BJ (cell line): ENCODE measurements around the gene MCM5. TPM values are rescaled to one million over a fixed set of nuclear protein-coding genes. Genes with fewer than 3 reads are reported as not detected.

Experiments used
- CTCF ChIA-PET: fragments of 350-600 bp; formaldehyde crosslinking; extraction: SDS; loops from one replicate; lab custom pipeline; 2021; ENCODE audit warnings: antibody characterized with exemption, inconsistent platforms; lab: Yijun Ruan, JAX
- POLR2A ChIA-PET: fragments of 300-600 bp; sonication (Branson Sonifier 250); formaldehyde crosslinking; extraction: SDS; loops from one replicate; lab custom pipeline; 2021; ENCODE audit warnings: antibody characterized with exemption; lab: Charles Lee
- DNase-seq: peaks from one replicate; pipeline ENCODE4 v3.0.0-alpha.2; 2011; ENCODE audit warnings: low read depth
- H3K27me3 ChIP-seq: 2 replicates; pipeline ENCODE4 v1.6.0; 2011; ENCODE audit warnings: low read length; ENCODE audit not compliant: control insufficient read depth, insufficient read depth
- H3K36me3 ChIP-seq: 2 replicates; pipeline ENCODE4 v1.5.1; 2011; ENCODE audit warnings: low read length; ENCODE audit not compliant: control insufficient read depth, insufficient read depth
- H3K4me3 ChIP-seq: 2 replicates; pipeline ENCODE4 v1.5.1; 2011; ENCODE audit warnings: low read depth, mild to moderate bottlenecking, control low read depth, low read length
- polyA plus RNA-seq: library from polyadenylated mRNA; depleted of rRNA; stranded (reverse); fragments of >200 nt; gene quantifications from 2 replicates; pipeline ENCODE4 v1.2.3, GENCODE V29; 2011
- TF ChIP-seq, protein P1 (sequence below): IDR thresholded peaks from 2 replicates; pipeline ENCODE4 v1.5.1; 2011; ENCODE audit warnings: low read depth, mild to moderate bottlenecking, control low read depth, inconsistent platforms, low read length, moderate library complexity; ENCODE audit not compliant: insufficient read depth

The MCM5 gene
- polyA plus RNA-seq, 1 experiment: 34.6 TPM

DNA sequence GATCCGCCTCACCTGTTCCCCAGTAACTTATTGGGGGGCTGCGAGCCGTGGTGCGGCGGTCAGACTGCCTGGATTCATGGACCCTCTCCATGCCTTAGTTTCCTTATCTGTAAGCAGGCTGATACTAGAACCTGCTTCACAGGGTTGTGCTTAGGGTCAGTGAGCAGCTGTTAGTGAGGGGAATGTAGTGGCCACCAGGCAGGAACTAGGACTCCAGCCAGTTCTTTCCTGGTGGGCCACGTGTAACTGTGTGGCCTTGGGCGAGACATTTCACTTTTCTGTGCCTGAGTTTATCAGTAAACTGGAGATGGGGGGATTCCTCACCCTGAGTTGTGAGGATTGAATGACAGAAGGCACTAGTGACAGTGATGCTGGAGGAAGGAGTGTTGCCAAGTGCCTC lies 24.8 kb downstream of the MCM5 start:
- TF ChIP-seq, protein P1, sequence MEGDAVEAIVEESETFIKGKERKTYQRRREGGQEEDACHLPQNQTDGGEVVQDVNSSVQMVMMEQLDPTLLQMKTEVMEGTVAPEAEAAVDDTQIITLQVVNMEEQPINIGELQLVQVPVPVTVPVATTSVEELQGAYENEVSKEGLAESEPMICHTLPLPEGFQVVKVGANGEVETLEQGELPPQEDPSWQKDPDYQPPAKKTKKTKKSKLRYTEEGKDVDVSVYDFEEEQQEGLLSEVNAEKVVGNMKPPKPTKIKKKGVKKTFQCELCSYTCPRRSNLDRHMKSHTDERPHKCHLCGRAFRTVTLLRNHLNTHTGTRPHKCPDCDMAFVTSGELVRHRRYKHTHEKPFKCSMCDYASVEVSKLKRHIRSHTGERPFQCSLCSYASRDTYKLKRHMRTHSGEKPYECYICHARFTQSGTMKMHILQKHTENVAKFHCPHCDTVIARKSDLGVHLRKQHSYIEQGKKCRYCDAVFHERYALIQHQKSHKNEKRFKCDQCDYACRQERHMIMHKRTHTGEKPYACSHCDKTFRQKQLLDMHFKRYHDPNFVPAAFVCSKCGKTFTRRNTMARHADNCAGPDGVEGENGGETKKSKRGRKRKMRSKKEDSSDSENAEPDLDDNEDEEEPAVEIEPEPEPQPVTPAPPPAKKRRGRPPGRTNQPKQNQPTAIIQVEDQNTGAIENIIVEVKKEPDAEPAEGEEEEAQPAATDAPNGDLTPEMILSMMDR: no peak
- Histone ChIP-seq H3K4me3 (no peak overlapping the region), H3K36me3 (peaks cover 5% of the 10 kb centered on the region), H3K27me3 (no peaks in the 10 kb centered on the region)
- no peak for DNase-seq
- CTCF ChIA-PET: interaction anchor here (1.2 kb wide), 1 partner anchor 74 kb away, joined by 3 read pairs; no protein-coding TSS in a partner anchor
- POLR2A ChIA-PET: no interaction called here

DNA sequence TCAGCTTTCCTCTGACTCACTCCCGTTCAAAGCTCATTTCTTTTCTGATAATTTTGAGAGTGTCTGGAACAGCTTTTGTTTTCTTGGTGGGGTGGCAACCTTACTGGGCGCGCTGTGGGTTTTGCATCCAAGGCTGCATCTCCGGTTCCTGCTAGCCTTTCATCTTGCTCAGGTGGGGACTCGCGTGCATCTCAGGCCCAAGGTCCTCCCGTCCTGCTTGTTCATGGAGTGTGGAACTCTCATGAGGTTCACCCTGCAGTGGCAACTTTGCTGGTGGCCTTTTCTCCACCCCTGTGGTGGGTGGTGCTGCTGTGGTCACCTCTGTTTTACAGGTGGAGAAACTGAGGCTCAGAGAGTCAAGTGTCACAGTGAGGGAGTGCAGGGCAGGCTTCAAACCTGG lies 25.6 kb downstream of the MCM5 start:
- TF ChIP-seq, protein P1: no peak
- POLR2A ChIA-PET: no interaction called here
- no peak for DNase-seq
- Histone ChIP-seq H3K27me3 (no peaks in the 10 kb centered on the region), H3K4me3 (no peak overlapping the region), H3K36me3 (peaks cover 2% of the 10 kb centered on the region)
- CTCF ChIA-PET: no interaction called here

DNA sequence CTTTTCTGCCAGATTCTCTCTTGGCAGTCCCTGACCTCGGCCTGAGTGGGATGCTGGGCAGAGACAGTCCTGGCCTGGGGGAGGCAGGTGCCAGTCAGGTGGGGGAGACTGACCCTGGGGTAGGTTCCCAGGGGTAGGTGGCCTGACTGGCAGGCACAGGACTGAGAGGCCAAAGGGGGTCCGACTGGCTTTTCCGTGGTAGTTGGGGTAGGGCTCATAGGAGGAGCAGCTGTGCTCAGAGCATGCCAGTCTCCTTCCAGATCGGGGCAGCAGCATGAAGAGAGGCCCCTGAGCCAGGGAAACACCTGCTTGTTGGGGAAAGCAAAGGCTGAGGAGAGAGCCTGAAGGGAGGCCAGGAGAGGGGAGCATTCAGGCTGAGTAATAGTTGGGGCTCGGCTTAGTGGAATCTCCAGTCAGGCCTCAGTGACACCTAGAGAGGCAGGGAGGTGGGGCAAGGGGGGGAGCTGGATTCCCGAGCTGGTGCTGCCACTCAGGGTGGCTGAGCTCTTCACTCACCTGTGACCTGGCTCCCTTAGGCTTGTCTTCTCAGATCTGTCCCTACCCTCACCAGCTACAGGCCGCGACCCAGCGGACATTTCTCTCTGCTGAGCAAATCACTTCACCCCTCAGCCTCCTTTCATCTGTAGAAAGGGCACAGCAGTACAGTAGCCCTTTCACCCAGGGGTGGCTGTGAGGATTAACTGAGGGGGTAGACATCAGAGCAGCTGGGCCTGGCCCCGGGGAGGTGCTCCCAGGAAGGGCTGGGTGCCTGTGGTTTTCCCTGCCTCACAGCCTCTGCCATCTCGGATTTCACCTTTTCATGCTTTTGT lies 26.2 kb downstream of the MCM5 start:
- ChIA-PET POLR2A (no interaction called here), CTCF (interaction anchor here (0.9 to 11.9 kb wide), 8 partner anchors 33 to 198 kb away, joined by 3 to 220 read pairs (median 3); no protein-coding TSS in a partner anchor)
- H3K36me3 ChIP-seq: peaks cover 2% of the 10 kb centered on the region
- TF ChIP-seq, protein P1: no peak
- H3K27me3 ChIP-seq: no peaks in the 10 kb centered on the region
- DNase-seq: no peak
- no peak overlapping the region for H3K4me3 ChIP-seq

DNA sequence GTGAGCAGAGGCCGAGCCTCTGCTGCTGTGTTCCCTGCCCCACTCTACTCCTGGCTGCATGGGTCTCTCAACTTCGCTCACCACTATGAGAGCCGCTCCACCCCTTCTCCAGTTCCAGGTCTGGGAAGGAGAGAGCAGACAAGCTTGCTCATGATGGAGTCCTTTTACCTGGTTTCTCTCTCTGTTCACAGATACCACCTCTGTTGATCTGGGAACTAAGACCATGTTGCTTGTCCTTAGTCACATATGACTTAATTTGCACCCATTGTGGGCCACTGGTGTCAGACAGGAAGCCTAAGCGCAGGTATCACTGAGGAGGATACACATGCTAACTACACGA lies 26.8 kb downstream of the MCM5 start:
- POLR2A ChIA-PET: no interaction called here
- no peak overlapping the region for H3K4me3 ChIP-seq
- no peaks in the 10 kb centered on the region for H3K27me3 ChIP-seq
- TF ChIP-seq, protein P1: no peak
- no peak for DNase-seq
- H3K36me3 ChIP-seq: peaks cover 2% of the 10 kb centered on the region; the same call in 1 of the 2 replicates
- CTCF ChIA-PET: interaction anchor here (0.9 to 11.9 kb wide), 8 partner anchors 34 to 197 kb away, joined by 3 to 220 read pairs (median 3); no protein-coding TSS in a partner anchor

DNA sequence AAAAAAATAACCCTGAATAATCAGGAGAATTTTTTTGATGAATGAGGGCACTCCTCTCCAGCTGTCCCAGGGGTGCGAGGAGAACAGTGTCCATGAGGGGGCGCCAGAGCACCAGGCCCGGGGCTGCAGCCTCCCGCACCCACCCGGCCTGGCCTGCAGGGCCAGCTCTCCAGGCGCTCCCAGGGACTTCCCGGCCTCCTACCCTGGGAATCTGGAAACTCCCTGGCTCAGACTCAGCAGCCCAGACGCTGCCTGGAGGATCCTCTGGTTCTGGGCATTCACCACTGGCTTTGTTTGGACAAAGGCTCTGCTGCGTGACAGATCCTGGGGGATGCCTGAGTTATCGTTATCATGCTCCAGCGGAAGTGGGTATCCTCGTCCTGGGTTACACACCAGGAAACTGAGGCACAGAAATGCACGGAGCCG lies 31.0 kb downstream of the MCM5 start:
- POLR2A ChIA-PET: no interaction called here
- no peak overlapping the region for H3K4me3 ChIP-seq

More for the DNA sequence above, 31.0 kb downstream of the MCM5 start:
- Histone ChIP-seq H3K27me3 (no peaks in the 10 kb centered on the region), H3K36me3 (no peaks in the 10 kb centered on the region; the same call in 1 of the 2 replicates)
- CTCF ChIA-PET: interaction anchor here (0.6 to 11.9 kb wide), 44 partner anchors 9 to 621 kb away, joined by 3 to 220 read pairs (median 5); partner anchors contain the start of genes HMOX1 and RASD2
- peak; percentile 55 for DNase-seq
- TF ChIP-seq, protein P1: peak; percentile 99
